Neural progenitor cell (in vitro differentiated cells): ENCODE data around the gene RPLP1. TPM values are rescaled to one million over a fixed set of nuclear protein-coding genes. Genes with fewer than 3 reads are reported as not detected.
A peak's percentile ranks its signal among the peaks of the same experiment; 100 is the strongest.

Source experiments
- DNase-seq: peaks from one replicate; pipeline ENCODE4 v3.0.0-alpha.2; 2016; ENCODE audit warnings: low spot score
- H2AFZ ChIP-seq: fragments of 200-600 bp; sonication (generic); replicated peaks from 2 replicates; pipeline ENCODE4 v1.6.1; 2016; ENCODE audit warnings: antibody characterized with exemption
- H3F3A ChIP-seq: fragments of 200-600 bp; sonication (generic); 2 replicates; pipeline ENCODE4 v1.6.1; 2016; ENCODE audit warnings: antibody characterized with exemption, low read depth
- H3K27ac ChIP-seq: fragments of 200-600 bp; sonication (generic); 2 replicates; pipeline ENCODE4 v1.5.1; 2016; ENCODE audit warnings: mild to moderate bottlenecking
- H3K27me3 ChIP-seq: fragments of 200-600 bp; sonication (generic); 2 replicates; pipeline ENCODE4 v1.6.1; 2016; ENCODE audit warnings: mild to moderate bottlenecking, moderate library complexity
- H3K36me3 ChIP-seq: fragments of 200-600 bp; sonication (generic); 2 replicates; pipeline ENCODE4 v1.5.1; 2016
- H3K4me1 ChIP-seq: fragments of 200-600 bp; sonication (generic); 2 replicates; pipeline ENCODE4 v1.6.1; 2016; ENCODE audit warnings: mixed run types
- H3K4me2 ChIP-seq: fragments of 200-600 bp; sonication (generic); 2 replicates; pipeline ENCODE4 v1.6.1; 2016
- H3K4me3 ChIP-seq: fragments of 200-600 bp; sonication (generic); 2 replicates; pipeline ENCODE4 v1.5.1; 2016
- H3K79me2 ChIP-seq: fragments of 200-600 bp; sonication (generic); 2 replicates; pipeline ENCODE4 v1.6.1; 2016; ENCODE audit warnings: low read depth
- H3K9ac ChIP-seq: fragments of 200-600 bp; sonication (generic); 2 replicates; pipeline ENCODE4 v1.6.1; 2016
- H3K9me3 ChIP-seq: fragments of 200-600 bp; sonication (generic); 2 replicates; pipeline ENCODE4 v1.5.1; 2016; ENCODE audit warnings: low read depth
- H4K20me1 ChIP-seq: fragments of 200-600 bp; sonication (generic); 2 replicates; pipeline ENCODE4 v1.6.1; 2016; ENCODE audit warnings: low read depth
- H3K27ac Mint-ChIP-seq: 3 replicates; pipeline ENCODE4 v1.8.0; 2021; ENCODE audit warnings: mixed read lengths
- H3K27me3 Mint-ChIP-seq: 2 replicates; pipeline ENCODE4 v1.8.0; 2022; ENCODE audit warnings: low read depth, mild to moderate bottlenecking, inconsistent platforms, moderate library complexity, mixed read lengths; ENCODE audit not compliant: insufficient read depth
- H3K36me3 Mint-ChIP-seq: 3 replicates; pipeline ENCODE4 v1.8.0; 2021; ENCODE audit warnings: mixed read lengths
- H3K4me1 Mint-ChIP-seq: 3 replicates; pipeline ENCODE4 v1.8.0; 2021; ENCODE audit warnings: mixed read lengths
- H3K4me3 Mint-ChIP-seq: 3 replicates; pipeline ENCODE4 v1.8.0; 2021; ENCODE audit warnings: mild to moderate bottlenecking, moderate library complexity, mixed read lengths
- H3K9me3 Mint-ChIP-seq: 3 replicates; pipeline ENCODE4 v1.8.0; 2020; ENCODE audit warnings: mixed read lengths
- EZH2 ChIP-seq: fragments of 200-600 bp; sonication (generic); IDR thresholded peaks from 2 replicates; pipeline ENCODE4 v1.6.1; 2017; ENCODE audit warnings: antibody characterized with exemption, mild to moderate bottlenecking, moderate library complexity
- EZH2phosphoT487 ChIP-seq: fragments of 200-600 bp; sonication (generic); IDR thresholded peaks from 2 replicates; pipeline ENCODE4 v1.6.1; 2017; ENCODE audit warnings: antibody characterized with exemption
- total RNA-seq: library from RNA; depleted of rRNA; stranded (reverse); fragments of >200 nt; gene quantifications from 2 replicates; pipeline ENCODE4 v1.2.3, GENCODE V29; 2015; ENCODE audit warnings: low replicate concordance
- TF ChIP-seq, protein P1 (sequence below): fragments of 200-600 bp; sonication (generic); IDR thresholded peaks from 2 replicates; pipeline ENCODE4 v1.5.1; 2017; ENCODE audit warnings: antibody characterized with exemption, mild to moderate bottlenecking

Gene RPLP1
- total RNA-seq, 1 donor from 2014 or later, result 109 TPM

DNA sequence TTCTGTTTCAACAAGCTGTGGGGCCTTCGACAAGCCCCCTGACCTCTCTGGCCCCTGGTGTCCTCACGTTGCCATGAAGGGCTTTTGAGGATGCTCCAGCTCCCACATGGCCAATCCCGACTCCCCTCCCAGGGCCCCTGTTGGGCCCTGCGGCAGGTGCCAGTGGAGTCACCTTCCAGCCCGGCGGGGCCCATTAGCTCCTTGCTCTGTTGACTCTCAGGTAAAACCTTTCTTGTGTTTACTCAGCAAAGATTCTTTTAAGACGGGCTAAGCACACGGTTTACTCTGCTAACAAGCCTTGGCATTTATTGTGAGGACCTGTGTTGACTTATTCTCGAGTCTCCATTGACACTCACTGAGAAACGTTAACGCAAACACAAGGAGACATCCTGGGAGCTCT lies 15.0 kb downstream of the RPLP1 start:
- H3K27me3 ChIP-seq, result no peaks in the 10 kb centered on the region
- DNase-seq, result no peak
- H3K27ac Mint-ChIP-seq, result no peak overlapping the region
- H3K4me2 ChIP-seq, result no peak overlapping the region
- no peaks in the 10 kb centered on the region for H3K79me2 ChIP-seq
- no peaks in the 10 kb centered on the region for H3K9me3 ChIP-seq
- H3K27ac ChIP-seq, result no peak overlapping the region
- no peaks in the 10 kb centered on the region for H3K36me3 Mint-ChIP-seq
- H4K20me1 ChIP-seq, result no peaks in the 10 kb centered on the region
- H3K9me3 Mint-ChIP-seq, result no peaks in the 10 kb centered on the region
- TF ChIP-seq, protein P1, sequence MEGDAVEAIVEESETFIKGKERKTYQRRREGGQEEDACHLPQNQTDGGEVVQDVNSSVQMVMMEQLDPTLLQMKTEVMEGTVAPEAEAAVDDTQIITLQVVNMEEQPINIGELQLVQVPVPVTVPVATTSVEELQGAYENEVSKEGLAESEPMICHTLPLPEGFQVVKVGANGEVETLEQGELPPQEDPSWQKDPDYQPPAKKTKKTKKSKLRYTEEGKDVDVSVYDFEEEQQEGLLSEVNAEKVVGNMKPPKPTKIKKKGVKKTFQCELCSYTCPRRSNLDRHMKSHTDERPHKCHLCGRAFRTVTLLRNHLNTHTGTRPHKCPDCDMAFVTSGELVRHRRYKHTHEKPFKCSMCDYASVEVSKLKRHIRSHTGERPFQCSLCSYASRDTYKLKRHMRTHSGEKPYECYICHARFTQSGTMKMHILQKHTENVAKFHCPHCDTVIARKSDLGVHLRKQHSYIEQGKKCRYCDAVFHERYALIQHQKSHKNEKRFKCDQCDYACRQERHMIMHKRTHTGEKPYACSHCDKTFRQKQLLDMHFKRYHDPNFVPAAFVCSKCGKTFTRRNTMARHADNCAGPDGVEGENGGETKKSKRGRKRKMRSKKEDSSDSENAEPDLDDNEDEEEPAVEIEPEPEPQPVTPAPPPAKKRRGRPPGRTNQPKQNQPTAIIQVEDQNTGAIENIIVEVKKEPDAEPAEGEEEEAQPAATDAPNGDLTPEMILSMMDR, result no peak
- TF ChIP-seq EZH2phosphoT487, result no peak
- TF ChIP-seq EZH2, result no peak
- H3K4me1 Mint-ChIP-seq, result peaks cover 23% of the 10 kb centered on the region
- H3K4me3 ChIP-seq, result no peak overlapping the region
- no peak overlapping the region for H3K4me3 Mint-ChIP-seq
- no peak overlapping the region for H3K9ac ChIP-seq
- no peak overlapping the region for H2AFZ ChIP-seq
- H3K36me3 ChIP-seq, result no peaks in the 10 kb centered on the region
- peaks cover 13% of the 10 kb centered on the region for H3F3A ChIP-seq
- peaks cover 3% of the 10 kb centered on the region for H3K27me3 Mint-ChIP-seq
- peaks cover 5% of the 10 kb centered on the region for H3K4me1 ChIP-seq

DNA sequence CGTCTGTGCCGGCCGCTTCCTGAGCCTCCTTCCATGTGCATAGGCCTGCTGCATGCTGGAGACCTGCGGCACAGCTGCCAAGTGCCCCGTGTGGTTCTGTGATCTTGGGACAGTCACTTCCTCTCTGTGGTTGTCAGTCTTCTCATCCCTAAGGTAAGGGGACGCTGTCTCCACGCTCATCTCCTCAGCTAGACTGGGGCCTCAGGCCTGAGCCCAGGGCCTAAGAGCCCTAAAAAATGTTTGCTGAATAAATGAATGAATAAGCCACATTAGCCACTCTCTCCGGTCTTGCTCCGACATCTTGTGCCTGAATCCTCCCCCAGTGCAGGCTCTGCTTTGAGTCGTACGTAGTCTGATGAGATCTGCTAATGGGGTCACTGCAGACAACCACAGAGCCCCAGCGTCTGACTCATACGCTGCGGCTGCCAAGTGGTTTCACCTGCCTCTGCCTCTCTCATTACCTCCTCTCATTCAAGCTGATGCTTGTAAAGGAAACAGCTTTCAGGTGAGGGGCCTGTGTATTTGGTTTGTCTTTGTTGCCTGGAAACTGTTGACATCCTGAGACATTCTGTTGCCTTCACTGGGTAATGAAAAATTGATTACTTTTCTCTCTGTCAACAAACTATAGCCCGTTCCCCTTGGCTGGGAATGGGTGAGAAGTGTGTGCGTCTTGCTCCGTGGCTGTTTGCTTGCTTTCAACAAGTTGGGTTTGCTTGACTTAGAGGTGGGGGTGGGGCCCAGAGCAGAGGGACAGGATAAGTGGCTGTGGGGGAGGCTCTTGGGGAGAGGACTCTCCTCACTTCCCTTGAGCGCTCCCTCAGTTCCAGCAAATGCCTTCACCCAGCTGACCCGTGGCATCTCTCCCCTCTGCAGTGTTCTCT lies 15.9 kb downstream of the RPLP1 start:
- no peak overlapping the region for H3K9ac ChIP-seq
- H3K27ac ChIP-seq, result no peak overlapping the region
- Mint-ChIP-seq H3K27me3 (no peaks in the 10 kb centered on the region), H3K9me3 (no peaks in the 10 kb centered on the region), H3K4me3 (no peak overlapping the region), H3K4me1 (peaks cover 17% of the 10 kb centered on the region), H3K36me3 (no peaks in the 10 kb centered on the region), H3K27ac (peak overlapping the region; percentile 51)
- DNase-seq, result no peak
- no peak overlapping the region for H3K4me3 ChIP-seq
- no peaks in the 10 kb centered on the region for H4K20me1 ChIP-seq
- H3K27me3 ChIP-seq, result no peaks in the 10 kb centered on the region
- H3K4me2 ChIP-seq, result no peak overlapping the region
- peaks cover 6% of the 10 kb centered on the region for H3F3A ChIP-seq
- no peaks in the 10 kb centered on the region for H3K9me3 ChIP-seq
- no peaks in the 10 kb centered on the region for H3K36me3 ChIP-seq
- H3K4me1 ChIP-seq, result no peaks in the 10 kb centered on the region
- no peaks in the 10 kb centered on the region for H3K79me2 ChIP-seq
- TF ChIP-seq EZH2, result no peak
- TF ChIP-seq, protein P1, result no peak
- no peak for TF ChIP-seq EZH2phosphoT487
- no peak overlapping the region for H2AFZ ChIP-seq

- H3F3A ChIP-seq, result no peaks in the 10 kb centered on the region
- peak overlapping the region; percentile 48 for H3K27ac Mint-ChIP-seq
- H3K4me3 Mint-ChIP-seq, result no peak overlapping the region
- H3K27me3 Mint-ChIP-seq, result peaks cover 2% of the 10 kb centered on the region
- no peak overlapping the region for H3K4me3 ChIP-seq
- no peaks in the 10 kb centered on the region for H3K4me1 ChIP-seq
- no peak for DNase-seq
- H3K27ac ChIP-seq, result no peak overlapping the region
- H3K4me2 ChIP-seq, result no peak overlapping the region
- no peaks in the 10 kb centered on the region for H3K9me3 Mint-ChIP-seq
- no peak overlapping the region for H2AFZ ChIP-seq
- no peak overlapping the region for H3K9ac ChIP-seq
- H3K79me2 ChIP-seq, result no peaks in the 10 kb centered on the region
- H3K9me3 ChIP-seq, result no peaks in the 10 kb centered on the region
- peaks cover 16% of the 10 kb centered on the region for H3K4me1 Mint-ChIP-seq
- H3K36me3 ChIP-seq, result no peaks in the 10 kb centered on the region
- no peaks in the 10 kb centered on the region for H3K36me3 Mint-ChIP-seq
- H4K20me1 ChIP-seq, result no peaks in the 10 kb centered on the region
- no peaks in the 10 kb centered on the region for H3K27me3 ChIP-seq
- TF ChIP-seq EZH2, result no peak
- TF ChIP-seq, protein P1, result no peak
- TF ChIP-seq EZH2phosphoT487, result no peak
Observed at GRCh38 chr15:69469467-69470201, 17.0 kb downstream of the RPLP1 start.
